Middle frontal gyrus (tissue), 1 donor: ENCODE measurements around the gene OGFOD2.
"Not testable (repeated sequence)": the region's sequence is repeated elsewhere in the genome, so short reads cannot be mapped to it uniquely, and the experiment has no call there.

ENCODE experiments used
- DNase-seq: peaks from one replicate; pipeline ENCODE4 v3.0.0-alpha.2; 2015; ENCODE audit warnings: low spot score; ENCODE audit errors: extremely low spot score

The OGFOD2 gene

GRCh38 chr12:122974892-122975789, at the start of gene OGFOD2:
Gene OGFOD2, plus strand, starts transcription at chr12:122975244. Its CDS starts 8 bp downstream, at chr12:122975252.
- DNase-seq, result peak; percentile 82

GRCh38 chr12:122927756-122928403, 47.2 kb upstream of the OGFOD2 start:
- no peak for DNase-seq

DNA sequence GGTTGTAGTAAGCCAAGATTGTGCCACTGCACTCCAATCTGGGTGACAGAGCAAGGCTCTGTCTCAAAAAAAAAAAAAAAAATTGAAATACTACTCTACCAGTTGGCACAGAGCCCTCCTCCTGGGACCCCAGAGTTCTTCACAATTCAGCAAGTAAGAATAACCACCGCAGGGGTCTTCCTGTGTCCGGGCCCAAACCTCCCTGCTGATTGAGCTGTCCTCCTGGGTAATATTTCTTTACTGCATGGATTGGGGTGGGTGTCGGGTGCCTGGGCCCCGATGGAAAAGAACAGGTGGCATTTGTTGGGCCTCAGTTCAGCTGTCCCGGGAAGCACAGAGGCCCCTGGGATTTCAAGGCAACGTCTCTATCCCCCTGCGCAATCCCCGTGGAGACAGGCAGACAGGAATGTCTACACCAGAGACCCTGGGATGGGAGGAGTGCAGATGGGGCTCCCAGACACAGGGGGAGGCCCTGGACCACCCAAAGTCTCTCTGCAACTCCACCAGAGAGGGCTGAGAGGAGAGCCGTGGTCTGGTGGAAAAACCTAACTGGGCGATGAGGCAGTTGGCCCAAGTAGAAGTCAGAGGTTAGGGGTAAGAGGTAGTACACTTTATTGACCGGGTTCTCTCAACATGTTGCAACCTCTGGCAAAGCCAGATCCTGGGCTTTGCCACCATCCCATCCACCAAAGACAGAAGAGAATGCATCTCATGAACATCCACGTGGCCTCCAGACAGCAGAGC, 46.5 kb upstream of the OGFOD2 start:
- DNase-seq, result no peak

- no peak for DNase-seq
These were observed 45.9 kb upstream of the OGFOD2 start for GRCh38 chr12:122929148-122929538.

GRCh38 chr12:122929812-122930211, 45.2 kb upstream of the OGFOD2 start:
- DNase-seq, result no peak

DNA sequence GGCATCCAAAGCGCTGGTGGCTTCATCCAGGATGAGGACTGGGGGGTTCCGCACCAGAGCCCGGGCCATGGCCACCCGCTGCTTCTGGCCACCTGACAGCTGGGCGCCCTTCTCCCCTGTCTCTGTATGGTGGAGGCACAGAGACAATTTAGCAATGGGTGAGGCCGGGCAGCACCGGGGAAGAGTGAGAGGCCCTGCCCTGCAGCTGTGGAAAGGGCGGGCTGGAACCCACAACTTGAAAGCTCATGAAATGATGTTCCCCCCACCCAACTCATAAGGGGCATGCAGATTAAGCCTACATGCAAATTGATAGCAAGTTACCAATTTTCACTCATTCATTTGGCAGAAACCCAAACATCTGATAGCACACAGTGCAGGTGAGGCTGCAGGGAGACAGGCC, 42.8 kb upstream of the OGFOD2 start:
- DNase-seq, result no peak

DNA sequence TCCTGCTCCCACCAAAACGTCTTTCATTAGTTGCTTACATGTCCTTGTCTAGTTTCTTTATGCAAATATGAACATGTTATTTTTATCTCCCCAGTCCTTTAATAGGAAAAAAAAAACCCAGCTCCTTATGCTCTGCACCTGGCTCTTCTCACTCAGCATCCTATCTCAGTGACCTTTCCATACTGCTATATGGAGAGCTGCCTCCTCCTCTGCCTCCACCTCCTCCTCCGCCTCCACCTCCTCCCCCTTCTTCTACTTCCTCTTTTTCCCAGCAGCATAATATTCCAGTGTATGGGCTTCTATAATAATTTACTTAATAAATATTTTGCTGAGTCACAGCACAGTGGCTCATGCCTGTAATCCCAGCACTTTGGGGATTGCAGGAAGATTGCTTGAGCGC, 40.3 kb upstream of the OGFOD2 start:
- no peak for DNase-seq

DNA sequence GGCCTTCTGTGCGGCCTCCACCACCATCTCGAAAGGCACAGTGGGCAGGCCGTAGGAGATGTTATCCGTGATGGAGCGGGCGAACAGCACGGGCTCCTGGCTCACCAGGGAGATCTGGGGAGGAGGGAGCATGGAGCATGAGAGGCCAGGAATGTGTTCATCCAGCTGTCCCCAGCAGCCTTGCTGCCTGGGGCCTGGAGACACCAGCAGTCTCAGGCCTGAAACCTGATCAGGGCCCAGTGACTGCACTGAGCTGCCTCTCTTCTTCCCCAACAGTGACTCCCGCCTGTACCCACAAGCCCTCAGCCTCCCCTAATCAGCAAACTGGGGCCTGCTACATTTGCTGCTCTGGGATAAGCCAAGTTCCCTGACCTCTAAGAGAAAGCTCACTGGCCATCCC, 39.7 kb upstream of the OGFOD2 start:
- DNase-seq, result no peak

GRCh38 chr12:122937622-122938091, 37.4 kb upstream of the OGFOD2 start:
- no peak for DNase-seq

DNA sequence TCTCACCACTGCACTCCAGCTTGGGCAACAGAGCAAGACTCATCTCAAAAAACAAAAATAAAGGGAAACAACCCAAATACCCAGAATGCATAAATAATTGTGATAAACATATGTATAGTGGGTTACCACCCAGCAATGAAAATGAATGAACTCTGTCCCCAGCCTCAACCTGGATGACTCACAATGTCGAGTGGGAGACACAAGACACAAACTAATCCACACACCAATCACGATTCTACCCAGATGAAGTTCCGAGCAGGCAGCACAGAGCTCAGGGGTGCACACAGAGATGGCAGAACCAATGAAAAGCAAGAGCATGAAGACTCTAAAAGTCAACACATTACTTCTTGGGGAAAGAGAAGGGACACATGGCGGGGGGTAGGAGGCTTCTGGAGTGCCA, 35.9 kb upstream of the OGFOD2 start:
- no peak for DNase-seq

DNA sequence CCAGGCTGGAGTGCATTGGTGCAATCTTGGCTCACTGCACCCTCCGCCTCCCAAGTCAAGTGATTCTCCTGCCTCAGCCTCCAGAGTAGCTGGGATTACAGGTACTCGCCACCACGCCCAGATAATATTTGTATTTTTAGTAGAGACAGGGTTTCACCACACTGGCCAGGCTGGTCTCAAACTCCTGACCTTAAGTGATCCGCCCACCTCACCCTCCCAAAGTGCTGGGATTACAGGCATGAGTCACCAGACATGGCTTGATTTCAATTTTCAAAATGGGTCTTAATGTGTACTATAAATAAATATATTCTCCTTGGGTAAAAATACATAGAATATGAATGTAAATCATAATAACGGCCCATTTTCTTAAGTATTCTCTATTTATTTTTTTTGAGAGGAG, 33.7 kb upstream of the OGFOD2 start:
- DNase-seq, result not testable (repeated sequence)

GRCh38 chr12:122942637-122943036, 32.4 kb upstream of the OGFOD2 start:
- DNase-seq, result no peak

DNA sequence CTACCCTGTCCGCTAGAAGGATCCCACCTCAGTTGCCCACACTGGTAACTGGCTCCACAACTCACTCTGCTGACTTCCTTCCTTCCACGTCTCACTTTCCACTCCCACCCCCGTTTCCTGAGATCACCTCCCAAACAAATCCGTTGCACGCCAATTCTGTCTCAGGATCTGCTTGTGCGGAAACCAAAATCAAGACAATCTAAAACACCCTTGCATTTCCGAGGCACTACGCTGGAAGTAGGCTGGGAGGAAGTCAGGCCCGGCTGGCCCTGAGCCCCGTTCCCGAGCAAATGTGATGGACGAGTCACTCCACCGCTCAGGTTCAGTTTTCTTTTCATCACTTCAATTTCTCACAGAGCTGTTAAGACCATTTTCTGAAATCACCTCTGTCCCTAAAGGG, 31.8 kb upstream of the OGFOD2 start:
- no peak for DNase-seq

- peak; percentile 61 for DNase-seq
These were observed 30.1 kb upstream of the OGFOD2 start for GRCh38 chr12:122944605-122945592.

DNA sequence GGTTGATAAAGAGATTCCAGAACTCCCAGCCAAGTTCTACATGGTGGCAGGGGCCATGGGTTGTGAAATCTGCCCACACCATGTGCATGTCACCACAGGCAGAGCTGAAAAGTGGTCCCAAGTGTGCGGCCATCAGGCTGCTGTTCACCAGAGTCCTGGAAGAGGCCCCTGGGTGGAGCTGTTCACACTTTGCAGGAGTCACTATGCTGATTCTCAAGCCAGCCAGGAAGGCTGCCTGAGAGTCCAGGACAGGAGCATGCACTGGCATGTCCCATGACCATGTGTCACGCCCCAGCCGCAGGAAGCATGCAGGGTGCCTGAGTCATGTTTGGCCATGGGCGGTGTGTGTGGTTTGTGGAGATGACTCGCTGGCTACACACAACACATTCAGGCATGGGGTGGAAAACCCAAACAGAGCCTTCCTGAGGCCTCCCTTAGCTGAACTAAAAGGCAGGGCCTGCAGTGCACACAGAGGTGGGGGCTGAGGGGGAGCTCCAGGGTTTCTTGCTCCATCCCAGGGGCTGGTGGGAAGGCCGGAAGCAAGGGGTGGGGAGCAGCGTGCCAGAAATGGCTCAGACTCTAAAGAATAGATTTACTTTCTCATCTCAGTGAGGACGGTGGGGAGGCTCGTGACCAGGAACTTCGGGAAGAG, 28.2 kb upstream of the OGFOD2 start:
- DNase-seq, result no peak

DNA sequence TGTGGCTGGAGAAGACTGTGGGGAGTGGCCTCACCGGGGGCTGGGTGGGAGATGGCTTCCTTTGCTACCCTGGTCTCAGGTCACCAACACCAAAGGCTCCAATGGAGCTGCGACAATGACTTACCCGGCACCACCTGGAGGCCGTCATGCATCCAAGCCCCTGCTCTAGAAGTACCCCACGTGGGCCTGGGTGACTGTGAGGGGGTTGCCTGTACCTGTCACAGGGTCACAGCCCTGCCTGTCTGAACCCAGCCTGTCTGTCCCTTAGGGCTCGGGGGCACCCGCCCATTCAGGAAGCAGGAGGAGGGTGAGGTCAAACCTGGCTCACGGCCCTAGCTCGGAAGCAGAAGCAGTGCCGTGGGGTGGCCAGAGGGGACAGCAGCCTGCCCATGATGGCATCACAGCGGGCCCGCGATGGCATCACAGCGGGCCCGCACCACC, 27.7 kb upstream of the OGFOD2 start:
- DNase-seq, result no peak

DNA sequence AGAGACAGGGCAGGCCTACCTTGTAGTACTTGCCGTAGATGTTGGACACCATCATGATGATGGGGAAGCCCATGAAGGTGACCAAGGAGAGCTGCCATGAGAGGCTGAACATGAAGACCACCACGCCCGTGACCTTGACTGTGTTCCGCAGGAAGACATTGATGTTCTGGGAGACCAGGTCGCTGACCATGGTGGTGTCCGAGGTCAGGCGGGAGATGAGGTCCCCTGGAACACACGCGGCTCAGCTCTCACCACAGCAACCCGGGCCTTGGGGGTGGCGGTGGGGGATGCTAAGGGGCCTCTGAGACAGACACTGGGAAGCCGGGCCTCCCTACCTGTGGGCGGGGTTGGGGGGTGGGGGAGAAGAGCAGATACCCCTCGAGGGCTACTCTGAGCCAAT, 26.4 kb upstream of the OGFOD2 start:
- no peak for DNase-seq

DNA sequence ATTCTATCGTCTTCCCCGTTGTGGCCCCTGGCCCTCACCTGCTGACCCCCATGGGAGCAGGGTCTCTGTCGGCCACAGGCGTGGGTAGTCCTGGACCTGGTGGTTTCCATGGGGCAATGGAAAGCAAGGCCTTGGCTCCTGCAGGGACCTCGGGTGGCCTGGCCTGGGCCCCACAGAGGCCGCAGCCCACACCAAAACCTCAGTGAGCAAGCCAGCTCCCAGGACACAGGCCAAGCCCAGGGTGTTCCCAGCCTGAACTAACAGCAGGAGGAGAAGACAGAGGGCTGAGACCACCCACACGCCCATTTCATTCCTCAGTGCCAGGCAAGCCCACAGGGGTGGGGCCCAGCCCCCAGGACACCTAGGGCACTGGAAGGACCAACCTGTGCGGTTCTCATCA, 25.6 kb upstream of the OGFOD2 start:
- no peak for DNase-seq

DNA sequence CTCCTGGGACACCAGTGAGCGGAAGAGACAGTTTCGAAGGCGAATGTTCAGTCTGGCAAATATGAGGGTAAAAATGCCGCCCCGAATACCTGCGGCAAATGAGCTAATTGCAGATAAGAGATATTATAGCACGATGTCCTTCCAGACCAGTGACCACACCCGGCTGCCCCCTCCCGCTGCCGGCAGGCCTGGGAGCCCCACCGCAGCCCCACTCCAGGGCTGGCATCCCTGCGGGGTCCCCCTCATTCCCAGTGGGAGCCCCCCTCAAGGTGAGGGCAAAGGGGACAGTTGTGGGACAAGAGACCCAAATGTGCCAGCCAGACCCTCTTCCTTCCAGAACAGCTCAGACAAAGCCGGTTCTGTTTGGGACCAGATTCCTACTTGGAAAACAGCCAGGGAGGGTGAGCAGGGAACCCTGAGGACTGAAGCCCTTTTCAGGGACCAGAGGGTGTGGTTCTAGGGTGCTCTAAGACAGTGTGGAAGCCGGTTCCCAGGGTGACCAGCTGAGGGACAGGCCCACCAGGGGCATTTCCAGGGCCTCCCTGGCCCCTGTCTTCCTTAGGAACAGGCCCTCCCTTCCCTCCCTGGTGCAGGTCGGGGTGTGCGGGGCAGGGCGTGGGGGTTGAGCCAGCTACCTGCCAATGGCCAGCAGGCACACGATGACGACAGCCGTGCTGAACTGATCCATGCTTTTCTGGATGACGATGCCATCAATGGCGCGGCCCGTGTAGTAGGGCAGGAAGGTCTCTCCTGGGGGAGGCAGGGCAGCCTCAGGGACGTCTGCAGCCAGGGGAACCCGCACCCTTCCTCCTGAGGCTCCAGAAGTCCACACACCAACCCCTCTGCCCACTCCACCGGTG, 25.0 kb upstream of the OGFOD2 start:
- DNase-seq, result no peak
